ENCODE measurements around the gene ZBTB46. TPM values are rescaled to one million over a fixed set of nuclear protein-coding genes. Genes with fewer than 3 reads are reported as not detected.

The ZBTB46 gene
- total and polyA plus RNA-seq, 2 donors: 3.7 to 5.8 TPM

GRCh38 chr20:63843222-63843621, 12.2 kb upstream of the ZBTB46 start:
- Histone ChIP-seq H3K27ac (ENCODE audit: low read depth in 1 of 2, low read length in 1 of 2) (no peak overlapping the region), H3K27me3 (ENCODE audit: control insufficient read depth in 2 of 2, insufficient read depth in 1 of 2, low read length in 1 of 2) (peaks cover 27 to 73% of the 10 kb centered on the region in 2 donors), H3K4me3 (ENCODE audit: low read length in 2 of 2) (no peak overlapping the region), H3K4me1 (ENCODE audit: control insufficient read depth in 2 of 2, insufficient read depth in 2 of 2, low read length in 2 of 2) (peaks cover 0 to 16% of the 10 kb centered on the region in 2 donors), H3K36me3 (ENCODE audit: control insufficient read depth in 2 of 2, insufficient read depth in 2 of 2, low read length in 1 of 2) (no peaks in the 10 kb centered on the region), H3K9me3 (ENCODE audit: control insufficient read depth in 2 of 2, insufficient read depth in 1 of 2, low read length in 1 of 2) (no peaks in the 10 kb centered on the region)
- WGBS: 88% methylated on average over 12 of the region's 12 CpGs
- no peak for DNase-seq (ENCODE audit: low read depth in 6 of 9, low spot score in 9 of 9)

DNA sequence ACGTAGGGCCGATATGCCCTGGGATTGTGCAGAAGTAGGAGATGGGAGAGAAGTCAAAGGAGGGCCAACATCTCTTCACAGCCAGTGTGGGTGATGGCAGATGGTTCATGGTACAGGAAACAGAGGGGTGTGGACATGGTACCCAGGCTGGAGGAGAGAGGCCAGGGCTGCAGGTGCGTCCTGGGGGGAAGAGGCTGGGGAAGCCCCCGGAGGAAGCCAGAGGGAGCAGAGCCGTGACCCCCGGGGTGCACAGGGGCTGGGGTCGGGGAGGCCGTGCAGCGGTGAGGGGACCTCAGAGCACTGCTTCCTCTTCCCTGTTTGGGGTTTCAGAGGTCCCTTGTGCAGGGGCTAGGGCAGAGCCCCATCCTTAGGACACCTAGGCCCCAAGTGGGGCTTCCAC, 11.2 kb upstream of the ZBTB46 start:
- WGBS: 8% methylated on average over 9 of the region's 9 CpGs
- no peak overlapping the region for H3K4me3 ChIP-seq (ENCODE audit: low read length in 2 of 2)
- DNase-seq (ENCODE audit: low read depth in 6 of 9, low spot score in 9 of 9): no peak
- no peak overlapping the region for H3K27ac ChIP-seq (ENCODE audit: low read depth in 1 of 2, low read length in 1 of 2)
- H3K9me3 ChIP-seq (ENCODE audit: control insufficient read depth in 2 of 2, insufficient read depth in 1 of 2, low read length in 1 of 2): no peaks in the 10 kb centered on the region
- H3K27me3 ChIP-seq (ENCODE audit: control insufficient read depth in 2 of 2, insufficient read depth in 1 of 2, low read length in 1 of 2): peaks cover 20 to 73% of the 10 kb centered on the region in 2 donors
- H3K4me1 ChIP-seq (ENCODE audit: control insufficient read depth in 2 of 2, insufficient read depth in 2 of 2, low read length in 2 of 2): peaks cover 0 to 23% of the 10 kb centered on the region in 2 donors
- H3K36me3 ChIP-seq (ENCODE audit: control insufficient read depth in 2 of 2, insufficient read depth in 2 of 2, low read length in 1 of 2): no peaks in the 10 kb centered on the region

DNA sequence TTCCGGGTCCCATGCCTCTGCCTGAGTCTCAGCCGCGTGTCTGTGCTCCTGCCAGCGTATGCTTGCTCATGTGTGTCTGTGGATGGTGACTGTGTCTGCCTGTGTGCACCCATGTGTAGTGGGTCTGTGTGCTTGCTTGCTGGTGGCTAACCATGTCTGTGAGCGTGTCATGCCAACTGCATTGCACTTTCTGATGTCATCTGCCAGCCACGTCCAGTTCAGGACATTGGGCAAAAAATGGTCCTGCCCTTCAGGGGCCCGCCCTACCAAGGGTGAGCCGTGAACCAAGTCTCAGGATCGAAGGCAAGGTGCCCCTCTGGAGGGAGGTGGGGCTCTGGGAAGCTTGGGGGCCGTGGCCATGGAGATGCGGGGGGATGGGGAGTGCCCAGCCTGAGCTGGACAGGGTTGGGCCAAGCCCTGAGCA, 9.4 kb upstream of the ZBTB46 start:
- whole genome bisulfite sequencing: 90% methylated on average over 11 of the region's 11 CpGs
- Histone ChIP-seq H3K27me3 (ENCODE audit: control insufficient read depth in 2 of 2, insufficient read depth in 1 of 2, low read length in 1 of 2) (peaks cover 14 to 66% of the 10 kb centered on the region in 2 donors), H3K4me1 (ENCODE audit: control insufficient read depth in 2 of 2, insufficient read depth in 2 of 2, low read length in 2 of 2) (peaks cover 0 to 10% of the 10 kb centered on the region in 2 donors), H3K36me3 (ENCODE audit: control insufficient read depth in 2 of 2, insufficient read depth in 2 of 2, low read length in 1 of 2) (no peaks in the 10 kb centered on the region), H3K4me3 (ENCODE audit: low read length in 2 of 2) (no peak overlapping the region), H3K9me3 (ENCODE audit: control insufficient read depth in 2 of 2, insufficient read depth in 1 of 2, low read length in 1 of 2) (no peaks in the 10 kb centered on the region), H3K27ac (ENCODE audit: low read depth in 1 of 2, low read length in 1 of 2) (no peak overlapping the region)
- no peak for DNase-seq (ENCODE audit: low read depth in 6 of 9, low spot score in 9 of 9)

DNA sequence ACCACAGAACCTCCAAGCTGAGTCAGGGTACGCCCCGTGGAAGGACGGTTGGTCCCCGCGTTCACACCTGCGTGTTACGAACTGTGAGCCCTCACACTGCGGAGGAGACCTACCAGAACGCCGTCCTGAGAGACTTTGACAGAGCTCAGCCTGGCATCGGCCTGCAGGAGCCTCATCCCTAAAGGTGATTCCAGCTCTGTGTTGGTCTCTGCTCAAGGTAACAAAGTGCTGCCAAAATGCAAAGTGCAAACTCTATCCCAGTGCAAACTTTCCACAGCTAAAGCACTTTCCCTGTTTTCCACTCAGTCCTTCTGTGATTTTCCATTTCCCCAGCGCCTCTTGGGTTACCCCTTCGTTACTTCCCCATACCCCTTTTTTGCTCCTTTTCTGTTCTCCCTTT, 8.6 kb upstream of the ZBTB46 start:
- Histone ChIP-seq H3K9me3 (ENCODE audit: control insufficient read depth in 2 of 2, insufficient read depth in 1 of 2, low read length in 1 of 2) (no peaks in the 10 kb centered on the region), H3K27me3 (ENCODE audit: control insufficient read depth in 2 of 2, insufficient read depth in 1 of 2, low read length in 1 of 2) (peaks cover 10 to 66% of the 10 kb centered on the region in 2 donors), H3K27ac (ENCODE audit: low read depth in 1 of 2, low read length in 1 of 2) (no peak overlapping the region), H3K36me3 (ENCODE audit: control insufficient read depth in 2 of 2, insufficient read depth in 2 of 2, low read length in 1 of 2) (no peaks in the 10 kb centered on the region), H3K4me3 (ENCODE audit: low read length in 2 of 2) (no peak overlapping the region), H3K4me1 (ENCODE audit: control insufficient read depth in 2 of 2, insufficient read depth in 2 of 2, low read length in 2 of 2) (peaks cover 0 to 10% of the 10 kb centered on the region in 2 donors)
- no peak for DNase-seq (ENCODE audit: low read depth in 6 of 9, low spot score in 9 of 9)
- WGBS: 85% methylated on average over 13 of the region's 13 CpGs

- 79% methylated on average over 8 of the region's 8 CpGs for WGBS
- no peak for DNase-seq (ENCODE audit: low read depth in 6 of 9, low spot score in 9 of 9)
- no peak overlapping the region for H3K27ac ChIP-seq (ENCODE audit: low read depth in 1 of 2, low read length in 1 of 2)
- H3K4me3 ChIP-seq (ENCODE audit: low read length in 2 of 2): no peak overlapping the region
- H3K4me1 ChIP-seq (ENCODE audit: control insufficient read depth in 2 of 2, insufficient read depth in 2 of 2, low read length in 2 of 2): peaks cover 0 to 10% of the 10 kb centered on the region in 2 donors
- H3K9me3 ChIP-seq (ENCODE audit: control insufficient read depth in 2 of 2, insufficient read depth in 1 of 2, low read length in 1 of 2): no peaks in the 10 kb centered on the region
- no peaks in the 10 kb centered on the region for H3K36me3 ChIP-seq (ENCODE audit: control insufficient read depth in 2 of 2, insufficient read depth in 2 of 2, low read length in 1 of 2)
- peaks cover 16 to 66% of the 10 kb centered on the region in 2 donors for H3K27me3 ChIP-seq (ENCODE audit: control insufficient read depth in 2 of 2, insufficient read depth in 1 of 2, low read length in 1 of 2)
These were observed 6.4 kb upstream of the ZBTB46 start for GRCh38 chr20:63837479-63837878.

DNA sequence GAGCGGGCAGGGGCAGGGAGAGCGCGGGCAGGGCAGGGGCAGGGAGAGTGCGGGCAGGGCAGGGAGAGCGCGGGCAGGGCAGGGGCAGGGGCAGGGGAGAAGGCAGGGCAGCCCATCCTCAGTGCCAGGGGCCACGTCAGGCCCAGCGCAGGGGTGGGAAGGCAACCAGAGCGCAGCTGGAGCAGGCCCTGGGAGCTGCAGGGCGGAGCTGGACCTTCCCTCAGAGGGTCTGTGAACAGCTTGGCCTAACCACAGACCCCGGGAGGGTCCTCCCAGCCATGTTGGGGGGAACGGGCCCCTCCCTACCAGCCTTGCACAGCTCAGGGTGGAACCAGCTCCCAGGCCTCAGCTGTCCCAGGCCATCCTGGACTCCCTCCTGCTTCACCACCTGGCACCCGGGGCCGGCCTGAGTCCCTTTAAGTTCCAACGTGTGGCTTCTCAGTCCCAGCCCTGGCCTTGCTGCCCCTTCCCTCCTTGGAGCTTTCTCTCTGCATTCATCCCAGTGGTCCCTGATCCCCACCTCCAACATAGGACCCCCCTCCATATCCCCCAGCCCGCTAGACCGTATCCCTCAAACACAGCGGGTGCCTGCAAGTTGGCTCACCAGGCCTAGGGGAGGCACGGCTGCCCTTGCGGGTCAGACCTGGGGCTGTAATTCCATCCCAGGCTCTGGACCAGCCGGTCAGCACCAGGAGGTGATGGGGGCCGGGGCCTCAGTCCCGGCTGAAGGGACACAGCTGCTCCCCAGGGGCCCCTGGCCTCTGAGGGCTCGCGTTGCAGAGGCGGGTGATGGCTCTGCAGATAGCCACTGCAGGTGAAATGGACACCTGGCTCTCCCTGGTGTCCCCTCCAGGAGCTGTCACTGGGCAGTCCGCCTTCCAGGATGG, 5.6 kb upstream of the ZBTB46 start:
- DNase-seq (ENCODE audit: low read depth in 6 of 9, low spot score in 9 of 9): no peak
- H3K27ac ChIP-seq (ENCODE audit: low read depth in 1 of 2, low read length in 1 of 2): no peak overlapping the region
- WGBS: 87% methylated on average over 27 of the region's 27 CpGs

DNA sequence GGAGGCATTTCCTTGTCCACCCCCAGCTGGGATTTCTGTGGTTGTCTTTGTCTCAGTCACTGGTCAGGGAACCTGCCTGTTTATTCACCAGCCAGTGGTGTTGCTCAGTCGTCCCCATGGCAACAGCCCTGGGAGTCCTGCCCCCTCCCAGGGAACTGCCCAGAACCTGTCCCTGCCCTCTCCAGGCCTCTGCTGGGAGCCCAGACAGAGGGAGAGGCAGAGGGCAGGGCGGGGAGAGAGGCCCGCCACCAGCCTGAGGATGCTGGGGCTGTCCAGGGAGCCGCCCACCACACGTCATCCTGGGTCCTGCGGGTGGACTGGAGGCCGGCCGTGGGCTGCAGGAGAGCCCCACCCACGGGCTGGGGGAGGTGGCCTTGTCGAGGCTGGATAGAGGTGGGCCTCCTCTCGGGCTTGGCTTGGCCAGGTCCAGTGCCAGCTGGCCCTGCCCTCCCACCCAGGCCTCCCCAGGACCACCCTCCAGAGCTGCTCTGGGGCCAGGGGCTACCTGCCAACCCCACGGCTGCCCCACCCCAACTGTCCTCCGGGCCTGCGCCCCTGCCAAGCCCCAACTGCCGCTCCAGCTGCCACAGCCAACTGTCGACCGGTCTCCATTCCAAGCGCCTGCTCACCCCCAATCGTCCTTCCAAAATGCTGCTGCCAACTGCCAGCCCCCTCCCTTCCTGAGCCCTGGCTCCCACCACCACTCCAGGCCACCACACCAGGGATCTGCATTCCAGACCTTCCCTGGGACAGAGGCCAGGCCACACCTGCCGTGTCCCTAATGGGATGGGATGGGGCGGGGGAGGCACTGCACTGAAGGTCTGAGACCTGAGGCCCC, 4.2 kb upstream of the ZBTB46 start:
- H3K27ac ChIP-seq (ENCODE audit: low read depth in 1 of 2, low read length in 1 of 2): no peak overlapping the region
- no peaks in the 10 kb centered on the region for H3K36me3 ChIP-seq (ENCODE audit: control insufficient read depth in 2 of 2, insufficient read depth in 2 of 2, low read length in 1 of 2)
- 92% methylated on average over 21 of the region's 21 CpGs for WGBS
- H3K27me3 ChIP-seq (ENCODE audit: control insufficient read depth in 2 of 2, insufficient read depth in 1 of 2, low read length in 1 of 2): peaks cover 29 to 68% of the 10 kb centered on the region in 2 donors
- no peak for DNase-seq (ENCODE audit: low read depth in 6 of 9, low spot score in 9 of 9)
- peaks cover 3 to 10% of the 10 kb centered on the region in 2 donors for H3K4me1 ChIP-seq (ENCODE audit: control insufficient read depth in 2 of 2, insufficient read depth in 2 of 2, low read length in 2 of 2)
- no peak overlapping the region for H3K4me3 ChIP-seq (ENCODE audit: low read length in 2 of 2)
- no peaks in the 10 kb centered on the region for H3K9me3 ChIP-seq (ENCODE audit: control insufficient read depth in 2 of 2, insufficient read depth in 1 of 2, low read length in 1 of 2)

More for the DNA sequence above, 5.6 kb upstream of the ZBTB46 start:
- Histone ChIP-seq H3K4me1 (ENCODE audit: control insufficient read depth in 2 of 2, insufficient read depth in 2 of 2, low read length in 2 of 2) (peaks cover under 1 to 10% of the 10 kb centered on the region in 2 donors), H3K9me3 (ENCODE audit: control insufficient read depth in 2 of 2, insufficient read depth in 1 of 2, low read length in 1 of 2) (no peaks in the 10 kb centered on the region), H3K36me3 (ENCODE audit: control insufficient read depth in 2 of 2, insufficient read depth in 2 of 2, low read length in 1 of 2) (no peaks in the 10 kb centered on the region), H3K27me3 (ENCODE audit: control insufficient read depth in 2 of 2, insufficient read depth in 1 of 2, low read length in 1 of 2) (peaks cover 20 to 66% of the 10 kb centered on the region in 2 donors), H3K4me3 (ENCODE audit: low read length in 2 of 2) (no peak overlapping the region)

GRCh38 chr20:63834491-63834880, 3.4 kb upstream of the ZBTB46 start:
- peaks cover 3 to 16% of the 10 kb centered on the region in 2 donors for H3K4me1 ChIP-seq (ENCODE audit: control insufficient read depth in 2 of 2, insufficient read depth in 2 of 2, low read length in 2 of 2)
- H3K27me3 ChIP-seq (ENCODE audit: control insufficient read depth in 2 of 2, insufficient read depth in 1 of 2, low read length in 1 of 2): peaks cover 33 to 73% of the 10 kb centered on the region in 2 donors
- WGBS: 97% methylated on average over 9 of the region's 9 CpGs
- H3K36me3 ChIP-seq (ENCODE audit: control insufficient read depth in 2 of 2, insufficient read depth in 2 of 2, low read length in 1 of 2): no peaks in the 10 kb centered on the region
- no peak overlapping the region for H3K27ac ChIP-seq (ENCODE audit: low read depth in 1 of 2, low read length in 1 of 2)
- H3K4me3 ChIP-seq (ENCODE audit: low read length in 2 of 2): no peak overlapping the region
- DNase-seq (ENCODE audit: low read depth in 6 of 9, low spot score in 9 of 9): no peak
- H3K9me3 ChIP-seq (ENCODE audit: control insufficient read depth in 2 of 2, insufficient read depth in 1 of 2, low read length in 1 of 2): no peaks in the 10 kb centered on the region
